Body of pancreas (tissue), 4 donors: ENCODE results near the gene ACHE.
"Not testable (repeated sequence)": the region's sequence is repeated elsewhere in the genome, so short reads cannot be mapped to it uniquely, and the experiment has no call there.

ENCODE experiments used
- POLR2A ChIP-seq, 3 donors: fragments of 450-650 bp; IDR thresholded peaks; one replicate each; pipeline ENCODE4 v1.6.1; 2016; ENCODE audit warnings: antibody characterized with exemption in 3 of 3, mild to moderate bottlenecking in 2 of 3
- TF ChIP-seq, protein P1 (sequence below), 7 experiments: fragments of 450-650 bp in 4 of 7; fragments of 200-600 bp in 3 of 7; sonication (generic) in 3 of 7; IDR thresholded peaks; one replicate each; pipeline ENCODE4 v1.5.1; 2016 to 2019; ENCODE audit warnings: antibody characterized with exemption in 7 of 7

- TF ChIP-seq, protein P1, sequence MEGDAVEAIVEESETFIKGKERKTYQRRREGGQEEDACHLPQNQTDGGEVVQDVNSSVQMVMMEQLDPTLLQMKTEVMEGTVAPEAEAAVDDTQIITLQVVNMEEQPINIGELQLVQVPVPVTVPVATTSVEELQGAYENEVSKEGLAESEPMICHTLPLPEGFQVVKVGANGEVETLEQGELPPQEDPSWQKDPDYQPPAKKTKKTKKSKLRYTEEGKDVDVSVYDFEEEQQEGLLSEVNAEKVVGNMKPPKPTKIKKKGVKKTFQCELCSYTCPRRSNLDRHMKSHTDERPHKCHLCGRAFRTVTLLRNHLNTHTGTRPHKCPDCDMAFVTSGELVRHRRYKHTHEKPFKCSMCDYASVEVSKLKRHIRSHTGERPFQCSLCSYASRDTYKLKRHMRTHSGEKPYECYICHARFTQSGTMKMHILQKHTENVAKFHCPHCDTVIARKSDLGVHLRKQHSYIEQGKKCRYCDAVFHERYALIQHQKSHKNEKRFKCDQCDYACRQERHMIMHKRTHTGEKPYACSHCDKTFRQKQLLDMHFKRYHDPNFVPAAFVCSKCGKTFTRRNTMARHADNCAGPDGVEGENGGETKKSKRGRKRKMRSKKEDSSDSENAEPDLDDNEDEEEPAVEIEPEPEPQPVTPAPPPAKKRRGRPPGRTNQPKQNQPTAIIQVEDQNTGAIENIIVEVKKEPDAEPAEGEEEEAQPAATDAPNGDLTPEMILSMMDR (IDR thresholded peaks at IDR 0.05) = not testable (repeated sequence)
- TF ChIP-seq POLR2A (IDR thresholded peaks at IDR 0.05) = not testable (repeated sequence)
Measured at GRCh38 chr7:100935381-100935780, 39.7 kb upstream of the ACHE start.
